ENCODE data around the gene PGBD1.
A peak's percentile ranks its signal among the peaks of the same experiment; 100 is the strongest.
"Not testable (repeated sequence)": the region's sequence is repeated elsewhere in the genome, so short reads cannot be mapped to it uniquely, and the experiment has no call there.

Gene PGBD1

GRCh38 chr6:28303570-28303969, 22.2 kb downstream of the PGBD1 start:
- DNase-seq (no peak), ATAC-seq (peak; percentile 76)
- Mint-ChIP-seq H3K27ac (peak overlapping the region; percentile 24), H3K27me3 (peaks cover 2% of the 10 kb centered on the region), H3K36me3 (ENCODE audit: low read depth) (peaks cover 4% of the 10 kb centered on the region), H3K4me3 (no peak overlapping the region), H3K9me3 (peaks cover 9% of the 10 kb centered on the region), H3K4me1 (peaks cover 19% of the 10 kb centered on the region)

- not testable (repeated sequence) for H3K36me3 Mint-ChIP-seq (ENCODE audit: low read depth); ATAC-seq; H3K4me3 Mint-ChIP-seq; DNase-seq; H3K9me3 Mint-ChIP-seq; H3K27ac Mint-ChIP-seq; H3K27me3 Mint-ChIP-seq
- peaks cover 19% of the 10 kb centered on the region for H3K4me1 Mint-ChIP-seq
These were observed 25.0 kb downstream of the PGBD1 start for GRCh38 chr6:28306363-28306762.

- ATAC-seq (no peak), DNase-seq (no peak)
- no peak overlapping the region for H3K27ac Mint-ChIP-seq
These were observed 29.9 kb downstream of the PGBD1 start for GRCh38 chr6:28311139-28311823.

GRCh38 chr6:28312939-28313338, 31.6 kb downstream of the PGBD1 start:
- Mint-ChIP-seq H3K4me3 (no peak overlapping the region), H3K36me3 (ENCODE audit: low read depth) (no peaks in the 10 kb centered on the region), H3K9me3 (no peaks in the 10 kb centered on the region), H3K27ac (no peak overlapping the region), H3K4me1 (no peaks in the 10 kb centered on the region), H3K27me3 (peaks cover 18% of the 10 kb centered on the region)
- no peak for ATAC-seq
- no peak for DNase-seq

More at GRCh38 chr6:28311139-28311823, 29.9 kb downstream of the PGBD1 start:
- H3K9me3 Mint-ChIP-seq, result peaks cover 8% of the 10 kb centered on the region
- no peaks in the 10 kb centered on the region for H3K36me3 Mint-ChIP-seq (ENCODE audit: low read depth)
- peaks cover 15% of the 10 kb centered on the region for H3K27me3 Mint-ChIP-seq
- H3K4me3 Mint-ChIP-seq, result no peak overlapping the region
- no peaks in the 10 kb centered on the region for H3K4me1 Mint-ChIP-seq

- Mint-ChIP-seq H3K9me3 (no peaks in the 10 kb centered on the region), H3K4me3 (no peak overlapping the region), H3K27ac (no peak overlapping the region), H3K27me3 (peaks cover 16% of the 10 kb centered on the region), H3K36me3 (ENCODE audit: low read depth) (no peaks in the 10 kb centered on the region), H3K4me1 (no peaks in the 10 kb centered on the region)
- no peak for ATAC-seq
- no peak for DNase-seq
These were observed 34.3 kb downstream of the PGBD1 start for GRCh38 chr6:28315628-28316027.

GRCh38 chr6:28317866-28318265, 36.5 kb downstream of the PGBD1 start:
- H3K27ac Mint-ChIP-seq, H3K4me3 Mint-ChIP-seq: not testable (repeated sequence)

GRCh38 chr6:28322661-28323060, 41.3 kb downstream of the PGBD1 start:
- no peak overlapping the region for H3K4me3 Mint-ChIP-seq
- peaks cover 26% of the 10 kb centered on the region for H3K9me3 Mint-ChIP-seq
- no peak overlapping the region for H3K27ac Mint-ChIP-seq
- H3K36me3 Mint-ChIP-seq (ENCODE audit: low read depth), result peaks cover 21% of the 10 kb centered on the region
- DNase-seq, result no peak
- H3K4me1 Mint-ChIP-seq, result no peaks in the 10 kb centered on the region
- peaks cover 10% of the 10 kb centered on the region for H3K27me3 Mint-ChIP-seq
- ATAC-seq, result no peak

More at GRCh38 chr6:28317866-28318265, 36.5 kb downstream of the PGBD1 start:
- not testable (repeated sequence) for H3K4me1 Mint-ChIP-seq; H3K36me3 Mint-ChIP-seq (ENCODE audit: low read depth); DNase-seq; ATAC-seq; H3K9me3 Mint-ChIP-seq
- peaks cover 12% of the 10 kb centered on the region for H3K27me3 Mint-ChIP-seq

GRCh38 chr6:28323813-28324424, 42.5 kb downstream of the PGBD1 start:
- Mint-ChIP-seq H3K27me3 (peaks cover 4% of the 10 kb centered on the region), H3K27ac (no peak overlapping the region), H3K4me1 (no peaks in the 10 kb centered on the region), H3K4me3 (no peak overlapping the region), H3K9me3 (peaks cover 33% of the 10 kb centered on the region), H3K36me3 (ENCODE audit: low read depth) (peaks cover 27% of the 10 kb centered on the region)
- ATAC-seq (no peak), DNase-seq (no peak)

- Mint-ChIP-seq H3K27me3 (peaks cover 4% of the 10 kb centered on the region), H3K27ac (no peak overlapping the region), H3K9me3 (peaks cover 37% of the 10 kb centered on the region), H3K36me3 (ENCODE audit: low read depth) (peaks cover 30% of the 10 kb centered on the region), H3K4me1 (no peaks in the 10 kb centered on the region), H3K4me3 (no peak overlapping the region)
- DNase-seq, result no peak
- no peak for ATAC-seq
These were observed 45.1 kb downstream of the PGBD1 start for GRCh38 chr6:28326371-28326948.

GRCh38 chr6:28330041-28330440, 48.7 kb downstream of the PGBD1 start:
- Mint-ChIP-seq H3K4me1 (no peaks in the 10 kb centered on the region), H3K4me3 (no peak overlapping the region), H3K27me3 (no peaks in the 10 kb centered on the region), H3K36me3 (ENCODE audit: low read depth) (peaks cover 30% of the 10 kb centered on the region), H3K9me3 (peaks cover 35% of the 10 kb centered on the region), H3K27ac (no peak overlapping the region)
- DNase-seq, result no peak
- ATAC-seq, result no peak

- Mint-ChIP-seq H3K36me3 (ENCODE audit: low read depth) (peaks cover 6% of the 10 kb centered on the region), H3K4me1 (no peaks in the 10 kb centered on the region), H3K4me3 (no peak overlapping the region), H3K27me3 (no peaks in the 10 kb centered on the region), H3K27ac (no peak overlapping the region), H3K9me3 (peaks cover 13% of the 10 kb centered on the region)
- DNase-seq, result no peak
- no peak for ATAC-seq
These were observed 51.7 kb downstream of the PGBD1 start for GRCh38 chr6:28333047-28333446.

- ATAC-seq, result no peak
These were observed 52.2 kb downstream of the PGBD1 start for GRCh38 chr6:28333599-28334018.

GRCh38 chr6:28334286-28335039, 53.1 kb downstream of the PGBD1 start:
- no peak for ATAC-seq
- H3K36me3 Mint-ChIP-seq (ENCODE audit: low read depth), result no peaks in the 10 kb centered on the region
- no peak for DNase-seq
- no peaks in the 10 kb centered on the region for H3K4me1 Mint-ChIP-seq
- H3K27me3 Mint-ChIP-seq, result no peaks in the 10 kb centered on the region
- H3K9me3 Mint-ChIP-seq, result peaks cover 5% of the 10 kb centered on the region
- H3K4me3 Mint-ChIP-seq, result peak overlapping the region; percentile 44
- no peak overlapping the region for H3K27ac Mint-ChIP-seq

More at GRCh38 chr6:28333599-28334018, 52.2 kb downstream of the PGBD1 start:
- H3K27me3 Mint-ChIP-seq, result no peaks in the 10 kb centered on the region
- no peak for DNase-seq
- peaks cover 6% of the 10 kb centered on the region for H3K36me3 Mint-ChIP-seq (ENCODE audit: low read depth)
- no peak overlapping the region for H3K27ac Mint-ChIP-seq
- H3K4me1 Mint-ChIP-seq, result no peaks in the 10 kb centered on the region
- H3K4me3 Mint-ChIP-seq, result no peak overlapping the region
- peaks cover 13% of the 10 kb centered on the region for H3K9me3 Mint-ChIP-seq

- no peak overlapping the region for H3K4me3 Mint-ChIP-seq
- no peaks in the 10 kb centered on the region for H3K27me3 Mint-ChIP-seq
- H3K36me3 Mint-ChIP-seq (ENCODE audit: low read depth), result peaks cover 3% of the 10 kb centered on the region
- peaks cover 10% of the 10 kb centered on the region for H3K9me3 Mint-ChIP-seq
- peaks cover 3% of the 10 kb centered on the region for H3K4me1 Mint-ChIP-seq
- no peak for ATAC-seq
- no peak for DNase-seq
- no peak overlapping the region for H3K27ac Mint-ChIP-seq
These were observed 53.7 kb downstream of the PGBD1 start for GRCh38 chr6:28335040-28335563.

Measured in activated naive CD8-positive, alpha-beta T cell treated with anti-CD3 and anti-CD28 coated beads, Interleukin-2, amount 50 U/mL, for 24 hours (primary cell).